Endometrial microvascular endothelial cells (primary cell): ENCODE measurements around the gene CCNJL. TPM values are rescaled to one million over a fixed set of nuclear protein-coding genes. Genes with fewer than 3 reads are reported as not detected.
"Not testable (repeated sequence)": the region's sequence is repeated elsewhere in the genome, so short reads cannot be mapped to it uniquely, and the experiment has no call there.

Source experiments
- in situ Hi-C: cut with HindIII; loops from 2 replicates; pipeline ENCODE4 v1.10.0; 2017; ENCODE audit warnings: low sequenced_read_pairs, low pct_unique_long_range_greater_than_20kb; ENCODE audit errors: inconsistent ontology term
- total RNA-seq: library from RNA; depleted of rRNA; stranded (reverse); fragments of >200 nt; gene quantifications from one replicate; pipeline ENCODE4 v1.2.3, GENCODE V29; 2015; ENCODE audit errors: inconsistent ontology term

Gene CCNJL
- total RNA-seq, 1 donor from 2014 or later = 8.6 TPM

GRCh38 chr5:160271396-160271795 lies 41.0 kb downstream of the CCNJL start:
- in situ Hi-C loops = no loop called here

GRCh38 chr5:160270704-160271103 lies 41.7 kb downstream of the CCNJL start:
- in situ Hi-C loops = no loop called here

GRCh38 chr5:160269017-160269416 lies 43.3 kb downstream of the CCNJL start:
- in situ Hi-C loops = no loop called here

- in situ Hi-C loops = no loop called here
These were observed 44.2 kb downstream of the CCNJL start for GRCh38 chr5:160268121-160268520.

- in situ Hi-C loops = no loop called here
These were observed 45.5 kb downstream of the CCNJL start for GRCh38 chr5:160266752-160267345.

GRCh38 chr5:160266044-160266443 lies 46.3 kb downstream of the CCNJL start:
- in situ Hi-C loops = no loop called here

GRCh38 chr5:160263326-160263855 lies 49.0 kb downstream of the CCNJL start:
- in situ Hi-C loops = no loop called here

- in situ Hi-C loops = no loop called here
These were observed 50.0 kb downstream of the CCNJL start for GRCh38 chr5:160262151-160263074.

GRCh38 chr5:160260881-160261815 lies 51.2 kb downstream of the CCNJL start:
- in situ Hi-C loops = no loop called here

- in situ Hi-C loops = no loop called here
These were observed 52.2 kb downstream of the CCNJL start for GRCh38 chr5:160260006-160260775.

- in situ Hi-C loops = no loop called here
These were observed 53.0 kb downstream of the CCNJL start for GRCh38 chr5:160259341-160259740.

- in situ Hi-C loops = no loop called here
These were observed 57.7 kb downstream of the CCNJL start for GRCh38 chr5:160254706-160255105.

- in situ Hi-C loops = no loop called here
These were observed 58.9 kb downstream of the CCNJL start for GRCh38 chr5:160253441-160253840.

- in situ Hi-C loops = no loop called here
These were observed 59.4 kb downstream of the CCNJL start for GRCh38 chr5:160252916-160253315.

- in situ Hi-C loops = no loop called here
These were observed 60.8 kb downstream of the CCNJL start for GRCh38 chr5:160251406-160252155.

- in situ Hi-C loops = no loop called here
These were observed 61.5 kb downstream of the CCNJL start for GRCh38 chr5:160250826-160251225.

- in situ Hi-C loops = no loop called here
These were observed 62.1 kb downstream of the CCNJL start for GRCh38 chr5:160250226-160250625.

- in situ Hi-C loops = not testable (repeated sequence)
These were observed 62.8 kb downstream of the CCNJL start for GRCh38 chr5:160249570-160249969.
